Stimulated activated CD8-positive, alpha-beta memory T cell treated with anti-CD3 and anti-CD28 coated beads, Interleukin-7, amount 100 ng/mL, for 4 hours (primary cell): ENCODE results near the gene PLD5.
"Not testable (repeated sequence)": the region's sequence is repeated elsewhere in the genome, so short reads cannot be mapped to it uniquely, and the experiment has no call there.

Experiments used
- DNase-seq, 2 donors: peaks; one replicate each; pipeline ENCODE4 v3.0.0-alpha.2; 2020; ENCODE audit warnings: low read depth in 2 of 2

Gene PLD5

GRCh38 chr1:242426271-242426905 lies 98.1 kb downstream of the PLD5 start:
- DNase-seq, result no peak

GRCh38 chr1:242425232-242425631 lies 99.3 kb downstream of the PLD5 start:
- no peak for DNase-seq

- no peak for DNase-seq
Measured at GRCh38 chr1:242416657-242417056, 107.8 kb downstream of the PLD5 start.

GRCh38 chr1:242412921-242413320 lies 111.6 kb downstream of the PLD5 start:
- no peak for DNase-seq

GRCh38 chr1:242411901-242412300 lies 112.6 kb downstream of the PLD5 start:
- DNase-seq, result no peak

GRCh38 chr1:242405947-242406346 lies 118.5 kb downstream of the PLD5 start:
- DNase-seq, result no peak

- no peak for DNase-seq
Measured at GRCh38 chr1:242404296-242404695, 120.2 kb downstream of the PLD5 start.

- DNase-seq, result no peak
Measured at GRCh38 chr1:242402956-242403355, 121.5 kb downstream of the PLD5 start.

GRCh38 chr1:242401937-242402336 lies 122.6 kb downstream of the PLD5 start:
- DNase-seq, result no peak

GRCh38 chr1:242398351-242398750 lies 126.1 kb downstream of the PLD5 start:
- DNase-seq, result no peak

- no peak for DNase-seq
Measured at GRCh38 chr1:242391896-242392295, 132.6 kb downstream of the PLD5 start.

GRCh38 chr1:242376121-242376520 lies 148.4 kb downstream of the PLD5 start:
- not testable (repeated sequence) for DNase-seq

- DNase-seq, result not testable (repeated sequence)
Measured at GRCh38 chr1:242350446-242350845, 174.1 kb downstream of the PLD5 start.

- no peak for DNase-seq
Measured at GRCh38 chr1:242349636-242350035, 174.9 kb downstream of the PLD5 start.

GRCh38 chr1:242330865-242331264 lies 193.6 kb downstream of the PLD5 start:
- not testable (repeated sequence) for DNase-seq

- DNase-seq, result not testable (repeated sequence)
Measured at GRCh38 chr1:242327381-242327780, 197.1 kb downstream of the PLD5 start.

GRCh38 chr1:242321981-242322380 lies 202.5 kb downstream of the PLD5 start:
- not testable (repeated sequence) for DNase-seq

GRCh38 chr1:242318140-242318539 lies 206.4 kb downstream of the PLD5 start:
- DNase-seq, result no peak

- DNase-seq, result not testable (repeated sequence)
Measured at GRCh38 chr1:242314865-242315264, 209.6 kb downstream of the PLD5 start.

- DNase-seq, result not testable (repeated sequence)
Measured at GRCh38 chr1:242314085-242314649, 210.3 kb downstream of the PLD5 start.

GRCh38 chr1:242308681-242309080 lies 215.8 kb downstream of the PLD5 start:
- not testable (repeated sequence) for DNase-seq

GRCh38 chr1:242293781-242294180 lies 230.7 kb downstream of the PLD5 start:
- not testable (repeated sequence) for DNase-seq

GRCh38 chr1:242288067-242288466 lies 236.4 kb downstream of the PLD5 start:
- not testable (repeated sequence) for DNase-seq
